Liver (tissue), 9 donors: ENCODE measurements around the gene LYVE1. TPM values are rescaled to one million over a fixed set of nuclear protein-coding genes. Genes with fewer than 3 reads are reported as not detected.

Source experiments
- DNase-seq: peaks from one replicate; pipeline ENCODE4 v3.0.0-alpha.2; 2017; ENCODE audit warnings: low spot score
- H3K27ac ChIP-seq, 2 donors: one replicate each; pipeline ENCODE4 v1.7.0; 2013; ENCODE audit warnings: inconsistent platforms in 2 of 2, low read length in 2 of 2, control low read depth in 1 of 2, low read depth in 1 of 2, mild to moderate bottlenecking in 1 of 2
- H3K27me3 ChIP-seq, 4 donors: one replicate each; pipeline versions ENCODE4 v1.6.1 to v1.7.0; 2013; ENCODE audit warnings: low read length in 3 of 4, inconsistent platforms in 1 of 4, mild to moderate bottlenecking in 1 of 4, moderate library complexity in 1 of 4; ENCODE audit not compliant: control insufficient read depth in 4 of 4, insufficient read depth in 4 of 4
- H3K36me3 ChIP-seq, 4 donors: one replicate each; pipeline versions ENCODE4 v1.6.1 to v1.7.0; 2013; ENCODE audit warnings: low read length in 3 of 4, mild to moderate bottlenecking in 3 of 4, low read depth in 1 of 4, moderate library complexity in 1 of 4; ENCODE audit not compliant: control insufficient read depth in 4 of 4, insufficient read depth in 3 of 4
- H3K4me1 ChIP-seq, 4 donors: one replicate each; pipeline versions ENCODE4 v1.6.1 to v1.7.0; 2013; ENCODE audit warnings: low read length in 3 of 4, mild to moderate bottlenecking in 3 of 4, moderate library complexity in 1 of 4; ENCODE audit not compliant: control insufficient read depth in 4 of 4, insufficient read depth in 4 of 4
- H3K4me3 ChIP-seq, 3 donors: one replicate each; pipeline versions ENCODE4 v1.6.1 to v1.7.0; 2013; ENCODE audit warnings: low read length in 3 of 3, control low read depth in 1 of 3, low read depth in 1 of 3, mild to moderate bottlenecking in 1 of 3
- H3K9ac ChIP-seq, 2 donors: one replicate each; pipeline ENCODE4 v1.7.0; 2013; ENCODE audit warnings: low read length in 2 of 2, mild to moderate bottlenecking in 2 of 2, moderate library complexity in 2 of 2, control low read depth in 1 of 2, low read depth in 1 of 2
- H3K9me3 ChIP-seq, 4 donors: one replicate each; pipeline versions ENCODE4 v1.6.1 to v1.7.0; 2013; ENCODE audit warnings: low read length in 3 of 4; ENCODE audit not compliant: control insufficient read depth in 4 of 4
- EGR1 ChIP-seq, 2 donors: IDR thresholded peaks; 2 replicates each; pipeline ENCODE4 v1.6.1; 2016 to 2018; ENCODE audit warnings: antibody characterized with exemption in 2 of 2, low read depth in 2 of 2
- FOXA1 ChIP-seq: IDR thresholded peaks from 2 replicates; pipeline ENCODE4 v1.6.1; 2016; ENCODE audit warnings: antibody characterized with exemption
- FOXA2 ChIP-seq: IDR thresholded peaks from 2 replicates; pipeline ENCODE4 v1.6.1; 2016; ENCODE audit warnings: antibody characterized with exemption
- GABPA ChIP-seq, 2 donors: IDR thresholded peaks in 1 of 2; conservative IDR thresholded peaks in 1 of 2; 2 replicates each; pipeline ENCODE4 v1.6.1; 2016; ENCODE audit warnings: antibody characterized with exemption in 2 of 2, mild to moderate bottlenecking in 1 of 2, moderate library complexity in 1 of 2
- HNF4A ChIP-seq, 2 donors: conservative IDR thresholded peaks; 2 replicates each; pipeline ENCODE4 v1.6.1; 2016; ENCODE audit warnings: antibody characterized with exemption in 2 of 2, mild to moderate bottlenecking in 2 of 2
- HNF4G ChIP-seq: IDR thresholded peaks from 2 replicates; pipeline ENCODE4 v1.6.1; 2016; ENCODE audit warnings: antibody characterized with exemption
- JUND ChIP-seq, 2 donors: IDR thresholded peaks; 2 replicates each; pipeline ENCODE4 v1.6.1; 2016; ENCODE audit warnings: antibody characterized with exemption in 2 of 2
- NR2F2 ChIP-seq: IDR thresholded peaks from 2 replicates; pipeline ENCODE4 v1.6.1; 2016; ENCODE audit warnings: antibody characterized with exemption
- RAD21 ChIP-seq, 2 donors: IDR thresholded peaks; 2 replicates each; pipeline ENCODE4 v1.6.1; 2016; ENCODE audit warnings: antibody characterized with exemption in 2 of 2, mild to moderate bottlenecking in 2 of 2
- RXRA ChIP-seq, 2 donors: IDR thresholded peaks; 2 replicates each; pipeline ENCODE4 v1.6.1; 2017 to 2018; ENCODE audit warnings: antibody characterized with exemption in 2 of 2, mild to moderate bottlenecking in 1 of 2
- SP1 ChIP-seq: IDR thresholded peaks from 2 replicates; pipeline ENCODE4 v1.6.1; 2018; ENCODE audit warnings: antibody characterized with exemption, mild to moderate bottlenecking
- TAF1 ChIP-seq: conservative IDR thresholded peaks from 2 replicates; pipeline ENCODE4 v1.6.1; 2016; ENCODE audit warnings: antibody characterized with exemption, mild to moderate bottlenecking
- YY1 ChIP-seq: IDR thresholded peaks from 2 replicates; pipeline ENCODE4 v1.6.1; 2016; ENCODE audit warnings: antibody characterized with exemption, mild to moderate bottlenecking
- WGBS: extraction: QIAGEN DNeasy Blood & Tissue Kit; methylation state at CpG from one replicate; pipeline ENCODE4 v1.1.7; 2013; 5-methylcytosine and 5-hydroxymethylcytosine counted together
- polyA plus RNA-seq, 2 donors: library from polyadenylated mRNA; stranded (reverse) in 1 of 2; unstranded in 1 of 2; fragments of 200-250 nt in 1 of 2; fragments of >200 nt in 1 of 2; fragmentation: Nextera tagmentation in 1 of 2; extraction: Ambion mirVana in 1 of 2; gene quantifications; one replicate each; pipeline versions ENCODE4 v1.2.1 to v1.2.3, GENCODE V29; 2013 to 2015
- total RNA-seq, 2 donors: library from RNA; depleted of rRNA; stranded (reverse); fragments of >200 nt; gene quantifications; one replicate each; pipeline ENCODE4 v1.2.3, GENCODE V29; 2014
- TF ChIP-seq, protein P1 (sequence below): IDR thresholded peaks from 2 replicates; pipeline ENCODE4 v1.6.1; 2016; ENCODE audit warnings: antibody characterized with exemption
- TF ChIP-seq, protein P2 (sequence below): fragments of 150-350 bp; IDR thresholded peaks from 2 replicates; pipeline ENCODE4 v1.5.1; 2017; ENCODE audit warnings: improper control_type of control experiment, low read depth, low read length; ENCODE audit not compliant: missing input control
- TF ChIP-seq, protein P3 (sequence below): IDR thresholded peaks from 2 replicates; pipeline ENCODE4 v1.6.1; 2016; ENCODE audit warnings: antibody characterized with exemption, mild to moderate bottlenecking
- TF ChIP-seq, protein P4 (sequence below): IDR thresholded peaks from 2 replicates; pipeline ENCODE4 v1.6.1; 2016; ENCODE audit warnings: antibody characterized with exemption
- TF ChIP-seq, protein P5 (sequence below): IDR thresholded peaks from 2 replicates; pipeline ENCODE4 v1.6.1; 2016; ENCODE audit warnings: antibody characterized with exemption
- donor health status: healthy.
- donor health status: healthy.
- donor health status: healthy.
- donor health status: healthy.
- donor health status: healthy.

LYVE1 gene
- total and polyA plus RNA-seq, 4 donors = 11.3 to 46.7 (median 28.3) TPM

DNA sequence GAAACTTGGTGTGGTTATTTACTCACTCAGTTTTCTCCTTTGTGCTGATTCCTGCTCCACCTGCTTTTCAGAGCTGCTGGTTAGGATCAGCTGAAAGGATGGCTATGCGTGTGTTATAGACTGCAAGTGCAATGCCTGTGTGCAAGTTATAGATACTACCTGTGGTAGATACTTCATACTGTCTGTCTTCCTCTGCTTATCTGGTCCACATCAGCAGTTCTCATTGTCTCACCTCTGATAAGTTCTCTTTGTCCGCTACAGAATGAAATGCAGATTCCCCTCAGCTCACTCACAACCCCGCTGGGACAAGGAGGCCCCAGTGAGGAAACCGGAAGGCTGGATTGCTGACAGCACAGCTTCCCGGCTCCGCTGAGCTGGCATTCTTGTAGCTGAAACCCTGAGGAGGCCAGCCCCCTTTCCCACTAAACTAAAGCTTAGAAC, 37.5 kb upstream of the LYVE1 start:
- Histone ChIP-seq H3K9me3 (no peaks in the 10 kb centered on the region), H3K27ac (peak overlapping the region; percentile 68), H3K4me1 (peaks cover 0 to 4% (median 1%) of the 10 kb centered on the region in 4 donors), H3K36me3 (no peaks in the 10 kb centered on the region), H3K4me3 (no peak overlapping the region), H3K9ac (no peak overlapping the region), H3K27me3 (no peaks in the 10 kb centered on the region)
- DNase-seq = no peak
- no peak for TF ChIP-seq NR2F2
- no peak for TF ChIP-seq RAD21 (IDR thresholded peaks at IDR 0.05)
- TF ChIP-seq SP1 = no peak
- TF ChIP-seq HNF4G = no peak
- TF ChIP-seq HNF4A (conservative IDR thresholded peaks at IDR 0.05) = no peak
- TF ChIP-seq FOXA2 = no peak
- 70% methylated on average over 6 of the region's 6 CpGs for WGBS

DNA sequence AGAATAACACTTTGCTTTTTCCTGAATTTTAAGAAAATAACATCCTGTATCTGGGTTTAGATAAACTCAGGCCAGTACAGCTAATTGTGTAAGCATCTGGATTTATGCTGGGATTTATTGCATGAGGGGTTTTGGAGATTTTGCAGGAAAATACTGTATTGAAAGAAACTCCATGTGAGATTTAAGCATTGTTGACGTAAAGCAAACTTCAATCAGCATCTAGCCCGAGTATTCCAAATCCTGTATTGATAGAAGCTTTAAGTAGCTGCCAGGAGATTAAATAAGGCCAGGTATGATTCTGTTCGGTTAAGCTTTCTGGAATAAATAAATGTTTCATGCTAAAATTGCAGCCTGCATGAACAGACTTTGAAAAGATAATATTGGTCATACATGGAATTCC, 36.3 kb upstream of the LYVE1 start:
- H3K27ac ChIP-seq = peak overlapping the region in 1 of 2 donors; percentile 45
- 83% methylated on average over 3 of the region's 3 CpGs for WGBS
- H3K9ac ChIP-seq = no peak overlapping the region

More for the DNA sequence above, 36.3 kb upstream of the LYVE1 start:
- H3K4me1 ChIP-seq = peaks cover 0 to 4% (median 1%) of the 10 kb centered on the region in 4 donors
- no peaks in the 10 kb centered on the region for H3K36me3 ChIP-seq
- H3K9me3 ChIP-seq = no peaks in the 10 kb centered on the region
- no peak overlapping the region for H3K4me3 ChIP-seq
- TF ChIP-seq YY1 (no peak), HNF4A (conservative IDR thresholded peaks at IDR 0.05) (no peak), GABPA (IDR thresholded peaks at IDR 0.05 in 1 of 2, conservative IDR thresholded peaks at IDR 0.05 in 1 of 2) (no peak), NR2F2 (no peak), JUND (IDR thresholded peaks at IDR 0.05) (no peak), RXRA (IDR thresholded peaks at IDR 0.05) (no peak), SP1 (no peak), RAD21 (IDR thresholded peaks at IDR 0.05) (no peak), TAF1 (no peak), FOXA2 (no peak), EGR1 (IDR thresholded peaks at IDR 0.05; ENCODE audit: low read depth in 2 of 2) (no peak), FOXA1 (no peak)
- TF ChIP-seq, protein P1, sequence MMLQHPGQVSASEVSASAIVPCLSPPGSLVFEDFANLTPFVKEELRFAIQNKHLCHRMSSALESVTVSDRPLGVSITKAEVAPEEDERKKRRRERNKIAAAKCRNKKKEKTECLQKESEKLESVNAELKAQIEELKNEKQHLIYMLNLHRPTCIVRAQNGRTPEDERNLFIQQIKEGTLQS = no peak
- TF ChIP-seq, protein P2, sequence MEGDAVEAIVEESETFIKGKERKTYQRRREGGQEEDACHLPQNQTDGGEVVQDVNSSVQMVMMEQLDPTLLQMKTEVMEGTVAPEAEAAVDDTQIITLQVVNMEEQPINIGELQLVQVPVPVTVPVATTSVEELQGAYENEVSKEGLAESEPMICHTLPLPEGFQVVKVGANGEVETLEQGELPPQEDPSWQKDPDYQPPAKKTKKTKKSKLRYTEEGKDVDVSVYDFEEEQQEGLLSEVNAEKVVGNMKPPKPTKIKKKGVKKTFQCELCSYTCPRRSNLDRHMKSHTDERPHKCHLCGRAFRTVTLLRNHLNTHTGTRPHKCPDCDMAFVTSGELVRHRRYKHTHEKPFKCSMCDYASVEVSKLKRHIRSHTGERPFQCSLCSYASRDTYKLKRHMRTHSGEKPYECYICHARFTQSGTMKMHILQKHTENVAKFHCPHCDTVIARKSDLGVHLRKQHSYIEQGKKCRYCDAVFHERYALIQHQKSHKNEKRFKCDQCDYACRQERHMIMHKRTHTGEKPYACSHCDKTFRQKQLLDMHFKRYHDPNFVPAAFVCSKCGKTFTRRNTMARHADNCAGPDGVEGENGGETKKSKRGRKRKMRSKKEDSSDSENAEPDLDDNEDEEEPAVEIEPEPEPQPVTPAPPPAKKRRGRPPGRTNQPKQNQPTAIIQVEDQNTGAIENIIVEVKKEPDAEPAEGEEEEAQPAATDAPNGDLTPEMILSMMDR = no peak
- TF ChIP-seq, protein P3, sequence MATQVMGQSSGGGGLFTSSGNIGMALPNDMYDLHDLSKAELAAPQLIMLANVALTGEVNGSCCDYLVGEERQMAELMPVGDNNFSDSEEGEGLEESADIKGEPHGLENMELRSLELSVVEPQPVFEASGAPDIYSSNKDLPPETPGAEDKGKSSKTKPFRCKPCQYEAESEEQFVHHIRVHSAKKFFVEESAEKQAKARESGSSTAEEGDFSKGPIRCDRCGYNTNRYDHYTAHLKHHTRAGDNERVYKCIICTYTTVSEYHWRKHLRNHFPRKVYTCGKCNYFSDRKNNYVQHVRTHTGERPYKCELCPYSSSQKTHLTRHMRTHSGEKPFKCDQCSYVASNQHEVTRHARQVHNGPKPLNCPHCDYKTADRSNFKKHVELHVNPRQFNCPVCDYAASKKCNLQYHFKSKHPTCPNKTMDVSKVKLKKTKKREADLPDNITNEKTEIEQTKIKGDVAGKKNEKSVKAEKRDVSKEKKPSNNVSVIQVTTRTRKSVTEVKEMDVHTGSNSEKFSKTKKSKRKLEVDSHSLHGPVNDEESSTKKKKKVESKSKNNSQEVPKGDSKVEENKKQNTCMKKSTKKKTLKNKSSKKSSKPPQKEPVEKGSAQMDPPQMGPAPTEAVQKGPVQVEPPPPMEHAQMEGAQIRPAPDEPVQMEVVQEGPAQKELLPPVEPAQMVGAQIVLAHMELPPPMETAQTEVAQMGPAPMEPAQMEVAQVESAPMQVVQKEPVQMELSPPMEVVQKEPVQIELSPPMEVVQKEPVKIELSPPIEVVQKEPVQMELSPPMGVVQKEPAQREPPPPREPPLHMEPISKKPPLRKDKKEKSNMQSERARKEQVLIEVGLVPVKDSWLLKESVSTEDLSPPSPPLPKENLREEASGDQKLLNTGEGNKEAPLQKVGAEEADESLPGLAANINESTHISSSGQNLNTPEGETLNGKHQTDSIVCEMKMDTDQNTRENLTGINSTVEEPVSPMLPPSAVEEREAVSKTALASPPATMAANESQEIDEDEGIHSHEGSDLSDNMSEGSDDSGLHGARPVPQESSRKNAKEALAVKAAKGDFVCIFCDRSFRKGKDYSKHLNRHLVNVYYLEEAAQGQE = no peak
- TF ChIP-seq, protein P4, sequence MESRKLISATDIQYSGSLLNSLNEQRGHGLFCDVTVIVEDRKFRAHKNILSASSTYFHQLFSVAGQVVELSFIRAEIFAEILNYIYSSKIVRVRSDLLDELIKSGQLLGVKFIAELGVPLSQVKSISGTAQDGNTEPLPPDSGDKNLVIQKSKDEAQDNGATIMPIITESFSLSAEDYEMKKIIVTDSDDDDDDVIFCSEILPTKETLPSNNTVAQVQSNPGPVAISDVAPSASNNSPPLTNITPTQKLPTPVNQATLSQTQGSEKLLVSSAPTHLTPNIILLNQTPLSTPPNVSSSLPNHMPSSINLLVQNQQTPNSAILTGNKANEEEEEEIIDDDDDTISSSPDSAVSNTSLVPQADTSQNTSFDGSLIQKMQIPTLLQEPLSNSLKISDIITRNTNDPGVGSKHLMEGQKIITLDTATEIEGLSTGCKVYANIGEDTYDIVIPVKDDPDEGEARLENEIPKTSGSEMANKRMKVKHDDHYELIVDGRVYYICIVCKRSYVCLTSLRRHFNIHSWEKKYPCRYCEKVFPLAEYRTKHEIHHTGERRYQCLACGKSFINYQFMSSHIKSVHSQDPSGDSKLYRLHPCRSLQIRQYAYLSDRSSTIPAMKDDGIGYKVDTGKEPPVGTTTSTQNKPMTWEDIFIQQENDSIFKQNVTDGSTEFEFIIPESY = no peak
- TF ChIP-seq, protein P5, sequence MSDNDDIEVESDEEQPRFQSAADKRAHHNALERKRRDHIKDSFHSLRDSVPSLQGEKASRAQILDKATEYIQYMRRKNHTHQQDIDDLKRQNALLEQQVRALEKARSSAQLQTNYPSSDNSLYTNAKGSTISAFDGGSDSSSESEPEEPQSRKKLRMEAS = no peak
- DNase-seq = no peak
- H3K27me3 ChIP-seq = no peaks in the 10 kb centered on the region
